DOHH2 (cell line): Measurements from ENCODE around the gene SPSB1.

Experiments
- H3F3A ChIP-seq: fragments of 200-600 bp; sonication (generic), shearing (Covaris generic); 2 replicates; pipeline ENCODE4 v1.6.0; 2016; ENCODE audit warnings: antibody characterized with exemption, mild to moderate bottlenecking; ENCODE audit not compliant: control insufficient read depth, insufficient read depth
- H3K27ac ChIP-seq: fragments of 200-600 bp; sonication (generic); 2 replicates; pipeline ENCODE4 v1.5.1; 2014; ENCODE audit warnings: low read depth, mild to moderate bottlenecking, low read length, moderate library complexity
- H3K27me3 ChIP-seq: fragments of 200-600 bp; sonication (generic); 2 replicates; pipeline ENCODE4 v1.6.1; 2014; ENCODE audit warnings: mild to moderate bottlenecking, low read length, mixed read lengths; ENCODE audit not compliant: control insufficient read depth
- H3K36me3 ChIP-seq: fragments of 200-600 bp; sonication (generic); 2 replicates; pipeline ENCODE4 v1.6.1; 2014; ENCODE audit warnings: mild to moderate bottlenecking, low read length, moderate library complexity, mixed read lengths; ENCODE audit not compliant: control insufficient read depth
- H3K4me1 ChIP-seq: fragments of 200-600 bp; sonication (generic); 2 replicates; pipeline ENCODE4 v1.6.1; 2014; ENCODE audit warnings: mild to moderate bottlenecking, low read length, mixed read lengths; ENCODE audit not compliant: control insufficient read depth
- H3K4me2 ChIP-seq: fragments of 200-600 bp; sonication (generic); 2 replicates; pipeline ENCODE4 v1.6.0; 2014; ENCODE audit warnings: mild to moderate bottlenecking, low read length, moderate library complexity
- H3K4me3 ChIP-seq: fragments of 200-600 bp; sonication (generic); 2 replicates; pipeline ENCODE4 v1.5.1; 2014; ENCODE audit warnings: mild to moderate bottlenecking, low read length, mixed read lengths
- H3K79me2 ChIP-seq: fragments of 200-600 bp; sonication (generic); 2 replicates; pipeline ENCODE4 v1.6.1; 2014; ENCODE audit warnings: mild to moderate bottlenecking, low read length, mixed read lengths; ENCODE audit not compliant: control insufficient read depth
- H3K9me2 ChIP-seq: fragments of 200-600 bp; sonication (generic); replicated peaks from 2 replicates; pipeline ENCODE4 v1.6.1; 2014; ENCODE audit warnings: mild to moderate bottlenecking, low read length, mixed read lengths; ENCODE audit not compliant: control insufficient read depth
- H3K9me3 ChIP-seq: fragments of 200-600 bp; sonication (generic); 2 replicates; pipeline ENCODE4 v1.6.1; 2014; ENCODE audit warnings: antibody characterized with exemption, low read length, mixed read lengths; ENCODE audit not compliant: control insufficient read depth, insufficient read depth
- H4K20me1 ChIP-seq: fragments of 200-600 bp; sonication (generic); 2 replicates; pipeline ENCODE4 v1.6.0; 2014; ENCODE audit warnings: low read depth, mild to moderate bottlenecking, antibody characterized with exemption, low read length, moderate library complexity; ENCODE audit not compliant: control insufficient read depth, insufficient read depth
- CTCF ChIP-seq: fragments of 200-600 bp; sonication (generic); IDR thresholded peaks from one replicate; pipeline ENCODE4 v1.5.1; 2014; ENCODE audit warnings: antibody characterized with exemption, mild to moderate bottlenecking, low read depth, low read length; ENCODE audit not compliant: poor library complexity, severe bottlenecking
- EZH2phosphoT487 ChIP-seq: fragments of 200-600 bp; sonication (generic); IDR thresholded peaks from 2 replicates; pipeline ENCODE4 v1.6.1; 2017; ENCODE audit warnings: borderline replicate concordance, mild to moderate bottlenecking, antibody characterized with exemption, low read length, moderate library complexity, mixed read lengths

Gene SPSB1

GRCh38 chr1:9351654-9352271, 59.1 kb downstream of the SPSB1 start:
- H3K79me2 ChIP-seq = 0 out of 2 replicates have a peak, but pooled peaks cover 6% of the 10 kb centered on the region
- H3K4me3 ChIP-seq = no peak overlapping the region
- no peaks in the 10 kb centered on the region for H3K27me3 ChIP-seq
- peaks cover 3% of the 10 kb centered on the region for H3K4me1 ChIP-seq
- no peak overlapping the region for H3K4me2 ChIP-seq
- H3K9me2 ChIP-seq = no peaks in the 10 kb centered on the region
- no peak overlapping the region for H3K27ac ChIP-seq
- H3K9me3 ChIP-seq = no peaks in the 10 kb centered on the region
- H3F3A ChIP-seq = no peaks in the 10 kb centered on the region
- H4K20me1 ChIP-seq = no peaks in the 10 kb centered on the region
- TF ChIP-seq EZH2phosphoT487 (no peak), CTCF (no peak)
- peaks cover 6% of the 10 kb centered on the region; the same call in 1 of the 2 replicates for H3K36me3 ChIP-seq

- 0 out of 2 replicates have a peak, but pooled peaks cover 5% of the 10 kb centered on the region for H3K79me2 ChIP-seq
- no peaks in the 10 kb centered on the region for H3K27me3 ChIP-seq
- no peak overlapping the region for H3K27ac ChIP-seq
- H3K4me1 ChIP-seq = no peaks in the 10 kb centered on the region
- no peaks in the 10 kb centered on the region for H3K9me2 ChIP-seq
- TF ChIP-seq CTCF = no peak
- H3F3A ChIP-seq = no peaks in the 10 kb centered on the region
- peaks cover 6% of the 10 kb centered on the region; the same call in 1 of the 2 replicates for H3K36me3 ChIP-seq
- H4K20me1 ChIP-seq = no peaks in the 10 kb centered on the region
- no peak overlapping the region for H3K4me3 ChIP-seq
- H3K4me2 ChIP-seq = no peak overlapping the region
- H3K9me3 ChIP-seq = no peaks in the 10 kb centered on the region
Measured at GRCh38 chr1:9352377-9353134, 59.9 kb downstream of the SPSB1 start.

GRCh38 chr1:9355503-9355902, 62.8 kb downstream of the SPSB1 start:
- Histone ChIP-seq H3K27ac (no peak overlapping the region), H3K9me2 (no peaks in the 10 kb centered on the region), H3K4me2 (no peak overlapping the region), H3K9me3 (no peaks in the 10 kb centered on the region), H3K4me1 (no peaks in the 10 kb centered on the region), H3K27me3 (no peaks in the 10 kb centered on the region), H3K79me2 (no peaks in the 10 kb centered on the region), H3K4me3 (no peak overlapping the region), H3F3A (no peaks in the 10 kb centered on the region), H3K36me3 (peaks cover 6% of the 10 kb centered on the region; the same call in 1 of the 2 replicates), H4K20me1 (no peaks in the 10 kb centered on the region)
- TF ChIP-seq EZH2phosphoT487 = no peak
- TF ChIP-seq CTCF = no peak
